OCI-LY7 (cell line): Measurements from ENCODE around the gene IL4I1.

Source experiments
- CTCF ChIP-seq: fragments of 200-600 bp; sonication (generic); conservative IDR thresholded peaks from 2 replicates; pipeline ENCODE4 v1.5.1; 2014; ENCODE audit warnings: mild to moderate bottlenecking, antibody characterized with exemption, low read length, moderate library complexity, mixed read lengths
- EZH2phosphoT487 ChIP-seq: fragments of 200-600 bp; sonication (generic); IDR thresholded peaks from 2 replicates; pipeline ENCODE4 v1.6.1; 2018; ENCODE audit warnings: low read depth, borderline replicate concordance, mild to moderate bottlenecking, mixed run types, antibody characterized with exemption, low read length, moderate library complexity, mixed read lengths

GRCh38 chr19:49840321-49840720 is 56.4 kb downstream of the IL4I1 start:
- TF ChIP-seq EZH2phosphoT487 (no peak), CTCF (no peak)
